ENCODE results near the gene MFSD11. TPM values are rescaled to one million over a fixed set of nuclear protein-coding genes. Genes with fewer than 3 reads are reported as not detected.

The MFSD11 gene
- total RNA-seq: 30.7 and 34.1 TPM in 2 replicates

DNA sequence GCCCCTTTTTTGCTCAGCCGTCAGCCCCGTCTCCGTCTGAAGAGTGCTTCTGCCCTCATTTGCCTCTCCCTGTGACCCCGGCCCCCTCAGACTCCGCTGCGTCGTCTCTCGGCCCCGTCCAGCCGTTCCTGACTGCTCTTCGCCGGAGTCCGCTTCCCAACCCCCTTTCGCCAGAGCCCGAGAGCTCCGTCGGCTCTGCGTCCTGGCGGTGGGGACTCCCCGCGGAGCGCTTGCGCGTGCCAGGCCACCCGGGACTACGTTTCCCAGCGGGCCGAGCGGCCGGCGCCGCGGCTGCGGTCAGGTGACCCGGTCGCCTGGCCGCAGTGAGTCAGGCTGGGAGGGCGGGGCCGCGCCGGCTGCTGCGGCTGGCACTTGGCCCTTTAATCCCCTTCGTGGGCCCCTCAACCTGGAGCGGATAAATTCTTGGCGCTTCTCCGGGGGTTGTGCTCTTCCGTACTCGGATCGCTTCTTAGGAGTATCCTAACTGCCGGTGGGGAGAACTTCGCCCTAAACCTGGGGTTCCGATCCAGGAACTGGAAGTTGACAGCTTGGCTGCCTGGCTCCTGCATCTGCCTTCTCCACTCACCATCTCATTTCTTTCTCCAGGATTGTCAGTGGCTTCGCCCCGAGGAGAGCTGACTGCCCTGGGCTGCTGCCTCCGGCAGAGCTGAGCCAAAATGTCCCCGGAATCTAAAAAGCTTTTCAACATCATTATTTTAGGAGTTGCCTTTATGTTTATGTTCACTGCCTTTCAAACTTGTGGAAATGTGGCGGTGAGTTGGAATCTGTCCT is at the start of gene MFSD11:
TSS of gene MFSD11 (plus strand) at position 444 of the 792 bp plus-strand sequence. CDS start at position 678, 234 bp downstream.

DNA sequence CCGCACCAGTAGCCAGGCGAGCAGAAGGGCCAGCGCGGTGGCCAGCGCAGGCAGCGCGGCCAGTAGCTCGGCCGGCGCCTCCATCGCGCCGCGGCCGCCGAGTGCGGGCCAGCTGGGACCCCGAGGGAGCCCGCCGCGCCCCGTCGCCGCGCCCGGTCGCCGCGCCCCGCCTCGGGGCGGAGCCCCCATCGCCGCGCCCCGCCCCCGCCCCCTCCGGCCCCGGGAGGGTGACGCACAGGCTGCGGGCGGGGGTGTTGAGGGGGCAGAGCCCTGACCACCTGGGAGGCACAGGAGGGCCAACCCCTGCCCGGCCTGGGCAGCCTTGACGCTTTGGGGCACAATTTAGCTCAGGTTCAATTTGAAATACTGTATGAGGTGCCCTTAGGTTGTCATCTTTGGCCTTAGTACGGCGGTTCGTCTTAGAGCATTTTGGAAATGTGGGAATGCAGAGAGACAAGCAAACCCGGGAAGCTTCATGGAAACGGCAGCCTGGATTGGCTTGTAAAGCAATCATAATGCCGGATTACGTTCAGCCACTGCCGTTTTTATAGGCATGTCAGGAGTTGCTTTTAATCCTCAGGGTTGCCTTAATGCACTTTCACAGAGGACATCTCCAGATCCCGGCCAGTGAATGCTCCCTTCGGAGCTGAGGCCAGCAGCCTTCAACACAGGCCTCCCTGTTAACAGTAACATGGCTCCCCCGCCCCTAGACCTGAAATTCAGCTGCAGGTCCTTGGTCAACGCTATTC is 26.9 kb upstream of the MFSD11 start, which contains the start of gene MXRA7:
TSS of gene MXRA7 (minus strand) at position 103 of the 749 bp plus-strand sequence. CDS start at position 84, 19 bp downstream.

DNA sequence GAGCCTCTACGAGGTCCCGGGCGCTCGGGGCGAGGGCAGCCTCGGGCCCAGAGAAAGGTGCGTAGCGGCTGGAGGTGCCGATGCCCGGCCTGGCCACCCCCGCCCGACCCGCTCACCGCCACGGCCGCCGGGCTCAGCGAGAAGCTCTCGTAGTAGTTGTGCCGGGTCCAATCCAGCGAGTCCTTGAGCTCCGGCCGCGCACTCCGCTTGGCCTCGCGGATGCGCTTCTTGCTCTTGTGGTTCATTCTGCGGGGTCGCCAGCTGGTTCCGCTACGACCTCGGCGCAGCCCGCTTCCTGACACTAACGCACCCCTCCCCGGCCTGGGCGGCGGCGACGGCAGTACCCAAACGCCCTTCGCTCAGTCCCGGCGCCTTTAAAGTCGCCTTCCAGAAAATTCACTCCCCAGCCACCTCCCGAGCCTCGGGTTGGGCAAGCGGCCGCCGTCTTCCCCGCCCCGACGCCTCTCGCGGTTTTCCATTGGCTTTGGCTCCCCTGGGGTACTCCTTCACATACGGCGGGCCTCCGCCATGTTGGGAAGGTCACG is 11.6 kb upstream of the MFSD11 start, which contains the start of gene JMJD6:
TSS of gene JMJD6 (minus strand) at position 376 of the 545 bp plus-strand sequence. CDS start at position 245, 131 bp downstream.

DNA sequence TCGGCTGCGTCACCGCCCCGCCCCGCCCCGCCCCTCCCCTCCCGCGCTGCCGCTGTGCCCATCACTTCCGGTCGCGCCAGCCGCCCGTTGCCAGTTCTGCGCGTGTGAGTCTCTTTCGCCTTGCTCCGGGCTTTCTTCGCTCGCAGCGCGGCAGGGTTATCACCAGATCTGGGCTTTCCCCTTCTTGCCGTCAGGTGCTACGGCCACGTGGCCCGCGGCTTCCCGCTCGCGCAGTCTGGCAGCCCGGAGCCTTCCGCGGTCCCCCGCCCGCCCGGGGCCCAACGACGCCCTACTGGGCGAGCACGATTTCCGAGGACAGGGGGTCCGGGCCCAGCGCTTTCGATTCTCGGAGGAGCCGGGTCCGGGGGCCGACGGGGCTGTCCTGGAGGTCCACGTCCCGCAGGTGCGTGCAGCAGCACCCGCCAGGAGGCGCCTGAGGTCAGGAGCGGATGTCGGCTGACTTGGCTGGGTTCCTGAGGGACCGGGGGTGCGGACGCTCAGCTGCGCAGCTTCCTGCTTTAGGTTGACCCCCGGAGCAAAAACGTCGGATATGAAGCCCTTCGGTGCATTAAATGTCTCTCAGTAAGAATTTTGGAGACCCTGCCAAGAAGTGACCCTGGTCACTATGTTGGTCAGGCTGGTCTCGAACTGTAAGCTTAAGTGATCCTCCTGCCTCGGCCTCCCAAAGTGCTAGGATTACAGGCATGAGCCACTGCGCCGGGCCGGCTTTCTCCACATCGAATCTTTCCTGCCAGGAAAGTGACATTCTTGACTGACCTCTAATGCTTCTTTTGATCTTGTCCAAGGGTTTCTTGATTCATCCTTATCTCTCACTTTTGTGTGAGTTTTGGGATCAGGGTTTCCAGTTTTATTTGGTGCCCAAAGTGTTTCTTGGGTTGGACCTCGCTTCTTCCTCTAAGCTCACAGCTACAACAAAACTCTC is 10.9 kb upstream of the MFSD11 start, which contains the start of gene METTL23:
TSS of gene METTL23 (plus strand) at position 64 of the 943 bp plus-strand sequence. CDS start 2,872 bp downstream, outside the sequence.

DNA sequence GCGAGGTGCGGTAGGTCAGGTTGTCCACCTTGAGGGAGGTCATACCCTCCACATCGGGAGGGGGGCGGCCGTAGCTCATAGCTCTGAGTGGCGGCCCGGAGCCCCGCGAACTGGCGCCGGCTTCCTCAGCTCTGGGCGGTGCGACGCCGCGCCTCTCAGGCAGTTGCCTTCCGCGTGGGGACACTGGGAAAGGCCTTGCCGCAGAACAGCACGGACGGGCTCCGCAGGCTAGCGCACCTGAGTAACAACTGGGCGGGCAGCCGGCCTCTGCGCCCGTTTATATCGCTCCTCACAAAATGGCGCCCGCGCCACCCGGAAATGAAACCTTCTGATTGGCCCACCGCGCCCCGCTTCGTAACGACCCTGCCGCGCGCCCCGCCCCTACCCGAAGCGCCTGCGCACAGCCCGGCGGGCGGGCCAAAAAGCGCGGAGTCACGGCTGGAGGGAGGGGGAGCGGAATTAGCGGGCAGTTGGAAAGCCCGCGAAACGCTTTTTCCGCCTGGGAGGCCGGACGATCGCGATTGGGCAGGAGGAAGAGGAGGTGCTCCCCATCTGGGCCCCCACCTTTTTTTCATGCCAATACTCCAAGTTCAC is 740 bp upstream of the MFSD11 start, which contains the start of gene SRSF2:
TSS of gene SRSF2 (minus strand) at position 250 of the 594 bp plus-strand sequence. CDS start at position 79, 171 bp downstream.

Small RNA genes within 50 kb of the gene (small RNA-seq; reads per million reads assigned to genes)
- gene AC005837.3: not detected
- not detected for gene RF02271
- gene RNU6-97P: not detected
- gene RNY4P36: not detected

Other genes starting within 250 kb of the MFSD11 start
- 8.4 and 10.3 TPM in 2 replicates for gene RHBDF2, start 236.7 kb upstream of the MFSD11 start, total RNA-seq
- 10.0 and 15.6 TPM in 2 replicates for gene CYGB, start 200.4 kb upstream of the MFSD11 start, total RNA-seq
- gene PRCD, start 198.1 kb upstream of the MFSD11 start, total RNA-seq: 1.1 and 1.3 TPM in 2 replicates
- gene ST6GALNAC2, start 152.3 kb upstream of the MFSD11 start, total RNA-seq: 0.65 and 3.3 TPM in 2 replicates
- gene ST6GALNAC1, start 94.4 kb upstream of the MFSD11 start, total RNA-seq: not detected in 2 replicates
- gene MXRA7, start 27.2 kb upstream of the MFSD11 start, total RNA-seq: 196 and 241 TPM in 2 replicates
- 27.9 and 30.5 TPM in 2 replicates for gene JMJD6, start 11.5 kb upstream of the MFSD11 start, total RNA-seq
- 21.6 and 24.9 TPM in 2 replicates for gene METTL23, start 11.3 kb upstream of the MFSD11 start, total RNA-seq
- gene SRSF2, start 788 bp upstream of the MFSD11 start, total RNA-seq: 152 and 165 TPM in 2 replicates
- 2.6 and 4.7 TPM in 2 replicates for gene MGAT5B, start 130.3 kb downstream of the MFSD11 start, total RNA-seq

Measured in hair follicle dermal papilla cell (primary cell).